Limb (tissue), 2 donors: ENCODE results near the gene DDRGK1.
"Not testable (repeated sequence)": the region's sequence is repeated elsewhere in the genome, so short reads cannot be mapped to it uniquely, and the experiment has no call there.

Source experiments
- DNase-seq, 2 donors: peaks; one replicate each; pipeline ENCODE4 v3.0.0-alpha.2; 2016; ENCODE audit errors: extremely low spot score in 2 of 2

DDRGK1 gene

DNA sequence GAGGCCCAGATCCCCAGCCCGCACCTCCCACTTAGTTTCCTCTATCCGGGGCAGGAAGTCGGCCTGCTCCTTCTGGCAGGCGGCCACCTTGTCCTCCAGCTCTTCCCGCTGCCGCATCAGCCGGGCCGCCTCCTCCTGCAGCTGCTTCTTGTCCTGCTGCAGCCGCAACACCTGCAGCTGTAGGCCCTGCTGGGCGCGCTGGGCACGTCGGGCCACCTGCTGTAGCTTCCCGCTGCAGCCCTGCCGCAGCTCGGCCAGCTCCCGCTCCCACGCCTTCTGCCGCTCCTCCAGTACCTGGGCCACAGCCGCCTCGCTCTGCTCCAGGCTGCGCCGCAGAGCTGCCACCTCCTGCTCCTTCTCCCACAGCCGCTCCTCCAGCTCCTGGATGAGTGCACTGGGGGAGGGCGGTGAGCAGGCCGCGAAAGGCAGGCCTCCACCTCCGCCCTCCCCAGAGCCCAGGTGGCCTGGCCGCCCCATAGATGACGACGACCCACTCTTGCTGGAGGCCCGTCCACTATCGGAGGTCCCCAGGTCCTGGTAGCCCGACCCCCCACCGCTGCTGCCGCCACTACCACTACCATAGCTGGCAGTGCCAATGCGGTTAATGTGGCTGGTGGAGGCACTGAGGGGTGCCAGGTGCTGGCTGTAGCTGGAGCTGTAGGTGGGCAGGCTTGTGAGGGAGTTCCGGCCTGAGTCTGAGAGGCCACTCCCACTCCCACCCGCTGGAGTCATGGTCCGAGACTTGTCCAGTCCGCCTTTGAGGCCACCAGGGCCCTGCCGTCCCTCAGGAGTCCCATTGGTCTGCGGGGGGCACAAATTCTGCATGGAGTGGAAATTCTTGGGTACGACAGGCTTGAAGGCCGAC is 38.8 kb downstream of the DDRGK1 start:
- DNase-seq, result peak in 1 of 2 donors; percentile 41

DNA sequence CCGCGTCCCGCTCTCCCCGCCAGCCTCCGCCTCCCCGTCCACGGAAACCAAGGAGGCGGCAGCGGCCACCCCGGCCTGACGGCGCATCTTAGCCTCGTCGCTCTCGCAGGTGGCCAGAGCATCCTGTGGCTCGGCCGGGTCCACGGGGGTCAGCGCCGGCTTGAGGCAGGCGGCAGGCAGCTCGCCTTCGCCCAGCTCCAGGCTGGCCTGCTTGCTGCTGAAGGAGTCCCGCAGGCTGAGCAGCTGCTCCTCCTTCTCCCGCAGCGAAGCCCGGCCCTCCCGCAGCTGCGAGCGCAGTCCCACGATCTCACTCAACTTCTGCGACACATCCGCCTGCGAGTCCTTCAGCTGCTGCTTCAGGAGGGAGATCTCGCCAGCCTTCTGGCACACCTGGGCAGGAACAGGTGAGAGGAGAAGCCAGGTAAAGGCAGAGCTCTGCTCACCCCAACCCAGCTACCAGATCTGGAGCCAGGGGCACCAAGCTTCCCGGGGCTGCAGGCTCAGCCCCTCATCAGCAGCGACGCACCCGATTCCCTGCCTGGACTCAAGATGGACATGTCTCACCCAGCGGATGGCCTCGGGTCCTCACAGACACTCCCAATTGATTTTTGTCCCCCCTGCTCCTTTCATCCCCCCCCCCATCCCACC is 39.6 kb downstream of the DDRGK1 start:
- DNase-seq, result no peak

DNA sequence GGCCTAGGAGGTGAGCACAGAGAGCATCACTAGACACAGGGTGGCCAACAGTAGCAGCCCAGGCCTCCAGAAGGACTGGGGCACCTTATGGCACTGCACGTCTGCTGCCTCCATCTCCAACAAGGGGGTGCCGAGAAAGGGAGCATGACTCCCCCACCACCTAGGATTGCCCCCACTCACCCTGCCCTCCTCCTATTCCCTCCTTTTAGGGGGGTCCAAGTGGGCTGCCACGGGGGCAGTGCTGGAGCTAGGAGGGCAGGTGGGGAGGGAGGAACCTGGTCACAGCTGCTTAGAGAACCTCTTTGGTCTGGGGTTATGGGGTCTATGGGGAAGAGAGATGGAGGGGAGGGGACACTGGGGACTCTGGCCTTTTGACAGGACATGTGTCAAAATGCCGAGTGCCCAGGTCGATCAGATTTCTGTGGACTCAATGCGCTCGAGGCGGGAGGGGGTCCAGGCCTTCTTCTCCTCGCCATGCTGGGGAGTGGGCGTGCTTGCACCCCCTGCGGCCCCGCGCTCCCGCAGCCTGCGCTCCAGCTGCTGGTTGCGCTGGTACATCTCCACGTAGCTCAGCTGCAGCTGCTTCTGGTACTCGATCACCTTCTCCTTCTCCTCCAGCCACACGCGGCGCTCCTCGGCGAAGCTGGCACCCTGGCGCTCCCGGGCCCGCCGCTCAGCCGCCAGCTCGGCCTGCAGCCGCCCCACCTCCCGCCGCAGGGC is 40.3 kb downstream of the DDRGK1 start:
- DNase-seq, result no peak

DNA sequence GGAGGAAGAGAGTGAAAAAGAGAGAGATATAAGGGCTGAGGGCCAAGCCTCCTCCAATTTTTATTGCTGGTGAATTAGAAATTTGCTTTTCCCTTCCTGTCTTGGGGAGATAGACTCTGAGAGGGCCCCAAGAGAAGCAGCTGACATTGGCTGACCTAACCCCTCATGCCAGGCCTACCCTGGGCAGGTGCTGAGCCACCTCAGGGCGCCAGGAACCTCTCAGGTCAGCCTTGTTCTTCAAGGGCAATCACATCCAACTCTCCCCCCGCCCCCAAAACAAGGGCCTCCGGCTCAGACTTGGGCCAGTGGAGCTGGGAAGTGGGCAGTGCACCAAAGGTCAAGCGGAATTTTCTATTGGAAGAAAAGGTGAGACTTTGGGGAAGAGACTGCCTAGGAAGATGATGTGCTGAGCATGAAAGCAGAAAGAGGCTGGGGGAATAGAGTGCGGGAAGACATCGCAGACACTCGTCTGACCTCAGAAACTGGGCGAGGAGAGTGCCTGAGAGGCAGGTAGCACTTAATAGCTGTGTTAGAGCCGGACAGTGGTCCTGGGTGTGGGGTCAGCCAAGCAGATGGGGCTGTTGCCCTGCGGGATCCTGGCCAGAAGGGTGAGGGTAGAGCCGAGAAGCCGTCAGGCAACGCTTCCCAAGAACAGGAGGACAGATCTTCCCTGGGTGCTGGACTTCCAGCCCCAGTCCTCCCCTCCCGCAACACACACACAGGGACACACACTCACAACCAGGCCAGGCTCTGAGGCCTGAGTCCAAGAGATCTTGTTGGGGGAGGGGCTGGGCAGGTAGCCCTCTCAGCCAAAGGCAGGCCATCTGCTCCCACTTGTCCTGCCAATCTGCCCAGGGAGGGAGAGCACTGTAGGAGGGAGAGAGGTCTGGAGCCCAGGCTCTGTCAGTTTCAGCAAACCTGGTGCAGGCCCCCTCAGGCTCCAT is 41.1 kb downstream of the DDRGK1 start:
- no peak for DNase-seq

DNA sequence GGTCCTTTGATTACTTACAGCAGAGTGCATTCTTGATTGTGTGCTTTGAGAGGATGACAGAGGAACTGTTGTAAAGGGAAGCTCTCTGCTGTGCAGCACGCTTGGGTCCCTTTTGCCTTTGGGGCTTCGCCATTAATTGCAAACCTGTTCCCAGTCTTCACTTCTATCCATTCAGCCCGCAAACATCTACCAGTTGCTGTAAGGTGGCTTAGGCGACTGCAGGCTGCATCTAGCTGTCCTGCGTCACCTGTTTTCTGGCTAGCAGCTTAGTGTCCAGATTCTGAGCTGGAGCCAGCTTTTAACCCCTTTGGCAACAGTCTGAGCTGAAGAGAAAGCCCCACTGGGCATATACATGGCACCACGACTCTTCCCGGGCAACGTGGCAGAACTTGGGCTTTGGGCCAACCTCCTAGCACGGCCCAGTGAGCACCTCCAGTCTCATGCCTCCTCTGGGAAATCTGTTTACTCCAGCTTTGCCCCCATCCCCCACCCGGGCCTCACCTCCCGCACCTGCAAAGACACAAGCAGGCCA is 42.3 kb downstream of the DDRGK1 start:
- DNase-seq, result no peak

DNA sequence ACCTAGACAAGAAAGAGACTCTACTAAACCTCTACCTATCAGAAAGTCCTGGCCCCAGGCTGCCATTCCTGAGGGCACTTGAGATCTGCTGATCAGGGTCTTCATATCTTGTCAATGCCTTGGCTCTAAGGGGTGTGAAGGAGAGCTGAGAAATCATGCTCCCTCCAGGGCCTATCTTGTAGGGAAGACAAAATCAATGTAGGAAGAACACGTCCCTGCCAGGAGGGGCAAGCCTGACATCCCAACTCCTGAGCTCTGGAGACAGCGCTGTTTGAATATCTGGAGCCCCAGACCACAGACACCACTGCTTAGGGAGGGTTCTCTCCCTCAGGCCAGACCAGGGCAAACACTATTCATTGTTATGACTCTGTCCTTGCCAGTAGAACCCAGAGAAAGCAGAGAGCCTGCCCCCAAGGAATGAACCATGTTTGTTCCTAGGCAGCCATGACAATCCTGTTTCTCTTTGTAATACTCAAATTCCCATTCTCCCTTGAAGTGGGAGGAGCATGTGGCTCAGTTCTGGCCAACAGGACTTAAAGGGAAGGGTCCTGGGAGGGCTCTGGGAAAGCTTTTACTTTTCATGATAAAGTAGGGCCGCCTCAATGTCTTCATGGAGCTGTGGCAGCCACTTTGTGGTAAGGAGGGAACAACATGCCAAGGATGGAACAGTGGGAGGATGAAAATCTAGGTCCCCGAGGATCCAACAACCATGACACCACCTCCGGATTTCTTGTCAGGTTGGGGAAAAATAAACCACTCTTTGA is 43.0 kb downstream of the DDRGK1 start:
- DNase-seq, result no peak

DNA sequence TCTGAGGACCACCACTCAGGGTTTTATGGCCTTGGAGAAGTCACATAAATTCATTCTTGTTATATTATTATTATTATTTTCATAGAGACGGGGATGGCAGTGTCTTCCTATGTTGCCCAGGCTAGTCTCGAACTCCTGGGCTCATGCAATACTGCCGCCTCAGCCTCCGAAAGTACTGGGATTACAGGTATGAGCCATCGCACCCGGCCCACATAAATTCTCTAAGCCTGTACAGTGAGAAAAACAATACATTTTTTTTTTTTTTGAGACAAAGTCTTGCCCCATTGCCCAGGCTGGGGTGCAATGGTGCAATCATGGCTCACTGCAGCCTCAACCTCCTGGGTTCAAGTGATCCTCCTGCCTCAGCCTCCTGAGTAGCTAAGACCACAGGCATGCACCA is 44.1 kb downstream of the DDRGK1 start:
- no peak for DNase-seq

DNA sequence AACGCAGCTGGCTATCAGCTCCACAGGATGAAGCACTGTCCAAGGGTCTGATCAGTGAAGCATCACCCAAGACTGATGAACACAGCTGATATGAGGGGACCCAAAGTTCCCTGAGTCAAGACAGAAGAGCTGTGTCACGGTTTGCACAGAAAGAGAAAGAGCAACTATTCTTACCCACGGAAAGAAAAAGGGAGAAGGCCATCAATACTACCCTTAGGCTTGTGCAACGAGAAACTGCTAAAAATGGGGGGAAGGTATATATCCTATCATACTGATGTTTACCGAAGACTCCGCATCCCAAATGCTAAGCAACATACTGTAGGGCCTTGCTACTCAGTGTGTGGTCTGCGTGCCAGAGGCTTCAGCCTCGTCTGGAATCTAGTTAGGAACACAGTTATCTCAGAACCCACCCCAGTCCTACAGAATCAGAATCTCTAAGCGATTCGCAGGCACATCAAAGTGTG is 45.5 kb downstream of the DDRGK1 start:
- no peak for DNase-seq

DNA sequence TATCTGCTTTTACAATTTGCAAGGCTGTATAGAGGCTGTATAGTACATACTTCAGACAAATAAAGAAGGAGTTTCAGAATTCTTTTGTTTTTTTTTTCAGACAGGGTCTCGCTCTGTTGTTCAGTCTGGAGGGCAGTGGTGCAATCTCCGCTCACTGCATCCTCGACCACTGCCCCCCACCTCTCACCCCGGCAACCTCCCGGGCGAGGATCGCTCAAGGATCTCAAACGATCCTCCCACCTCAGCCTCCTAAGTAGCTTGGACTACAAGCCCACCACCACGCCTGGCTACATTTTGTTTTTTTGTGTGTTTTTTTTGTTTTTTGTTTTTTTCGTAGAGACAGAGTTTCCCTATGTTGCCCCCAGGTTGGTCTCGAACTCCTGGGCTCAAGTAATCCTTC is 46.7 kb downstream of the DDRGK1 start:
- no peak for DNase-seq

DNA sequence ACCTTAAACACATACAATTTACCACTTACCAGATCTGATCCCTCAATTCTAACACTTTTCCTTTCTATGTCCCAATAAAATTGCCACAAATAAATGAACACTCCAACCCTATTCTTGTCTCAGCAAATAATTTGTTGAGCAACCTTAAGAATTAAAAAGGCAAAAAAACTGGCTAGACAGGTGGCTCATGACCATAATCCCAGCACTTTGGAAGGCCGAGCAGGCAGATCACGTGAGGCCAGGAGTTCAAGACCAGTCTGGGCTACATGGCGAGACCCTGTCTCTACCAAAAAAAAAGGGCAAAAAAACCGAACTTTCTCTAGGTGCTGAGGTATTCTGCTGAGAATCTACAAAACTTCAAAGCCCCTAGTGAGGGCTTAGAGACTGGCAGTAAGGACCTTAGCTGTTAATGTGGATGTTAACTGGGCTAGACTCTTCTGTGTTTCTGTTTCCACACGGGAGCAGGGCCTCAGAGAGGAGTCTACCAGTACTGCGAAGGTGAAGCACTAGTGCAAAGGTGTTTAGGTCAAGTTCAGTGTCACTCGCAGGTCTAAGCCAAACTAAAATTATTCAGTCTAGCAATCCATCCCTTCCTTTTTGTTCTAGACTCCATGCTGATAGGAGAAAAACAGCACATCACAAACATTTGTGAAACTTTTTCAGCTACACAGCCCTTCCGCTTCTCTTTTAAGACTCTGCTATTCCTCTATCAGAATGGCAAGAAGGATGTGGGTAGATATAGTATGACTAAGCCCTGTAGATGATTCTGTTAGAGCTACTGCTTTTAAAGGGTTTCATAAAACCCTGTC is 47.5 kb downstream of the DDRGK1 start:
- DNase-seq, result no peak

DNA sequence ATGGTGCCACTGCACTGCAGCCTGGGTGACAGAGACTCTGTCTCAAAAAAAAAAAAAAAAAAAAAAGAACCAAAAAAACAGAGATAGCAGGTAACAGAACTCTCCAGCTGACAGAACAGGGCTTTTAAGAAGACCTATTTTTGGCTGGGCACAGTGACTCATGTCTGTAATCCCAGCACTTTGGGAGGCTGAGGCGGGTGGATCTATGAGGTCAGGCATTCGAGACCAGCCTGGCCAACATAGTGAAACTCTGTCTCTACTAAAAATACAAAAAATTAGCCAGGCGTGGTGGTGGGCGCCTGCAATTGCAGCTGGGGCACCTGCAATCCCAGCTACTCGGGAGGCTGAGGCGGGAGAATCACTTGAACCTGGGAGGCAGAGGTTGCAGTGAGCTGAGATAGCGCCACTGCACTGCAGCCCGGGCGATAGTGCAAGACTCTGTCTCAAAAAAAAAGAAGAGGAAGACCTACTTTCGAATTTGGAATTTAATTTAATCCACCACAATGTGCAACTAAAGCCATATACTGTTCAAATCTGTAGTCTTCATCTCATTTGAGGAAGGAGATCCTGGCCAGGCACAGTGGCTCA is 52.3 kb downstream of the DDRGK1 start:
- DNase-seq, result not testable (repeated sequence)

DNA sequence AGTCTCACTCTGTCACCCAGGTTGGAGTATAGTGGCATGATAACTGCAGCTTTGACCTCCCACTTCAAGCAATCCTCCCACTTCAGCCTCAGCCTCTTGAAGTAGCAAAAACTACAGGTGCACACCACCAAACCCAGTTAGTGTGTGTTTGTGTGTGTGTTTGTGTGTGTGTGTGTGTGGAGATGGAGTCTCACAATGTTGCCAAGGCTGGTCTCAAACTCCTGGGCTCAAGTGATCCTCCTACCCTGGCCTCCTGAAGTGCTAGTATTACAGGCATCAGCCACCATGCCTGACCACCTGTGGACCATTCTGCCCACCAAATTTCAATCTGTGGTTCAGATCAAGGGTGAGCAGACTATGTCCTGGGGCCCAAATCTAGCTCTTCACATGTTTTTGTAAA is 53.6 kb downstream of the DDRGK1 start:
- no peak for DNase-seq

DNA sequence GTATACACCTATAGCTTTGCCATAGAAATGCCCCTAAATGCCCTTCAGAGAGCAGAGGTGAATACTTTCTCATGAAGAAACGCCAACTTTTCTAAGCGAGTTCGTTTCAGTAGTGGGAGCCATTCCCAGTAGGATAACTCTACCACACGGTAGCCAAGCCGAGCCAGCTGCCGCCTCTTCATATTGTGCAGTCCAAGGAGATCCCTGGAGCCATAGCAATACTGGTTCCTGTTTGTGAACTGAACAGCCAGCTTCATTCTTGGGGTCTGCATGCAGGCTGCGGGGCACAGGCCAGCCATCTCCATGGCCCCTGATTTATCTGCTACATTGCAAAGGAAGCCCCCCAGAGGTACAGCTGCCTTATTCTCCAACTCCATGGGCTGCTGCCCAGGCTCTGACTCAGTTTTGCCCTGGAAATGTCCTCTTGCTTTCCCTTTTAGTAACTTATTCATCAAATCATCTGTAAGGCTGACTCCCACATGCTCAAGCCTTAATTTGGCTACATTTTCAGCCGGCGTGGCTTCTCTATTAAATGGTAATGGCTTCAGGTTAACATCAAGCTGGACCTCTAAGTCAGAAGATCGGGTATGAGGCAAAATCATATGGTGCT is 57.6 kb downstream of the DDRGK1 start:
- DNase-seq, result no peak

DNA sequence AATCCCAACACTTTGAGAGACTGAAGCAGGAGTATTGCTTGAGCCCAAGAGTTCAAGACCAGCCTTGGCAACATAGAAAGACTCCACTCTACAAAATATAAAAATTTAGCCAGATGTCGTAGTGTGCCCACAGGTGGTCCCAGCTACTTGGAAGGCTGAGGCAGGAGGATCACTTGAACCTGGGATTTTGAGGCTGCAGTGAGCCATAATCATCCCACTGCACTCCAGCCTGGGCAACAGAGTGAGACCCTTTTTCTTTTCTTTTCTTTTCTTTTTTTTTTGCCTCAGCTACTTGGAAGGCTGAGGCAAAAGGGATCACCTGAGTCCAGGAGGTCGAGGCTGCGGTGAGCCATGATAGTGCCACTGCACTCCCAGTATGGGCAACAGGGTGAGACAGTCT is 62.7 kb downstream of the DDRGK1 start:
- no peak for DNase-seq
